ENCODE results near the gene PIK3CA.
"Not testable (repeated sequence)": the region's sequence is repeated elsewhere in the genome, so short reads cannot be mapped to it uniquely, and the experiment has no call there.

Gene PIK3CA

DNA sequence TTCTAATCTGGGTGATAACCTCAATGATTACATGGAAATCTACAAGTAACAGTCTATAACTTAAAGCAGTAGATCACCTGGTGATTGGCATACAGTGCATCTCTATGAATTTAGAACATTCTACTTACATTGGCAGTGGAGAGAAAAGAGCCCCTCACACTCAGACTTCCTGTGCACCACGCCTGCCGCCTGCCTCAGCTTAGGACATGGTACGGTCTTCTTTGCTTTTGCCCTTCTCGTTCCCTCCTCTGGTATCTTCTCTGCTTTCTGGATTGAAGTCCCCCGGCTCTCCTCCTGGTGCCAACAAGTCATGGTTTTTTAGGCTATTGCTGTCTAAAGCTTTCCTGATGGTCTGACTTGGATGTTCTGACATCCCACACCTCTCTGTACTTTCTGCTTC lies 110.7 kb downstream of the PIK3CA start:
- H3K79me2 ChIP-seq (ENCODE audit: insufficient read depth, low read length) = no peaks in the 10 kb centered on the region

GRCh38 chr3:179259959-179260756 lies 112.0 kb downstream of the PIK3CA start:
- not testable (repeated sequence) for DNase-seq; H2AFZ ChIP-seq (ENCODE audit: low read depth, low read length); H4K20me1 ChIP-seq (ENCODE audit: insufficient read depth, low read length); H3K4me3 ChIP-seq (ENCODE audit: low read depth in 1 of 2, low read length in 2 of 2); H3K27me3 ChIP-seq (ENCODE audit: insufficient read depth, low read length, poor library complexity); H3K79me2 ChIP-seq (ENCODE audit: insufficient read depth, low read length); H3K9me3 ChIP-seq (ENCODE audit: insufficient read depth, low read length, severe bottlenecking); H3K27ac ChIP-seq (ENCODE audit: low read length); H3K4me2 ChIP-seq (ENCODE audit: insufficient read depth, low read length); H3K4me1 ChIP-seq (ENCODE audit: insufficient read depth, low read length); H3K9ac ChIP-seq (ENCODE audit: low read depth, low read length); H3K36me3 ChIP-seq (ENCODE audit: insufficient read depth, low read length); ATAC-seq (ENCODE audit: insufficient read depth, low read depth)

More for the DNA sequence above, 110.7 kb downstream of the PIK3CA start:
- H3K4me2 ChIP-seq (ENCODE audit: insufficient read depth, low read length) = no peak overlapping the region
- DNase-seq (no peak), ATAC-seq (ENCODE audit: insufficient read depth, low read depth) (peak; percentile 27; the same call in 1 of the 3 replicates)
- TF ChIP-seq EZH2 (IDR thresholded peaks at IDR 0.05; ENCODE audit: borderline replicate concordance, low read depth, low read length, severe bottlenecking) = no peak
- TF ChIP-seq, protein P1, sequence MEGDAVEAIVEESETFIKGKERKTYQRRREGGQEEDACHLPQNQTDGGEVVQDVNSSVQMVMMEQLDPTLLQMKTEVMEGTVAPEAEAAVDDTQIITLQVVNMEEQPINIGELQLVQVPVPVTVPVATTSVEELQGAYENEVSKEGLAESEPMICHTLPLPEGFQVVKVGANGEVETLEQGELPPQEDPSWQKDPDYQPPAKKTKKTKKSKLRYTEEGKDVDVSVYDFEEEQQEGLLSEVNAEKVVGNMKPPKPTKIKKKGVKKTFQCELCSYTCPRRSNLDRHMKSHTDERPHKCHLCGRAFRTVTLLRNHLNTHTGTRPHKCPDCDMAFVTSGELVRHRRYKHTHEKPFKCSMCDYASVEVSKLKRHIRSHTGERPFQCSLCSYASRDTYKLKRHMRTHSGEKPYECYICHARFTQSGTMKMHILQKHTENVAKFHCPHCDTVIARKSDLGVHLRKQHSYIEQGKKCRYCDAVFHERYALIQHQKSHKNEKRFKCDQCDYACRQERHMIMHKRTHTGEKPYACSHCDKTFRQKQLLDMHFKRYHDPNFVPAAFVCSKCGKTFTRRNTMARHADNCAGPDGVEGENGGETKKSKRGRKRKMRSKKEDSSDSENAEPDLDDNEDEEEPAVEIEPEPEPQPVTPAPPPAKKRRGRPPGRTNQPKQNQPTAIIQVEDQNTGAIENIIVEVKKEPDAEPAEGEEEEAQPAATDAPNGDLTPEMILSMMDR (IDR thresholded peaks at IDR 0.05; ENCODE audit: borderline replicate concordance, extremely low read depth, low read length, poor library complexity, severe bottlenecking) = no peak
- H2AFZ ChIP-seq (ENCODE audit: low read depth, low read length) = no peak overlapping the region
- no peaks in the 10 kb centered on the region for H3K4me1 ChIP-seq (ENCODE audit: insufficient read depth, low read length)
- no peaks in the 10 kb centered on the region for H3K27me3 ChIP-seq (ENCODE audit: insufficient read depth, low read length, poor library complexity)
- H3K36me3 ChIP-seq (ENCODE audit: insufficient read depth, low read length) = no peaks in the 10 kb centered on the region
- H4K20me1 ChIP-seq (ENCODE audit: insufficient read depth, low read length) = no peaks in the 10 kb centered on the region
- no peak overlapping the region for H3K4me3 ChIP-seq (ENCODE audit: low read depth in 1 of 2, low read length in 2 of 2)
- no peaks in the 10 kb centered on the region for H3K9me3 ChIP-seq (ENCODE audit: insufficient read depth, low read length, severe bottlenecking)
- no peak overlapping the region for H3K27ac ChIP-seq (ENCODE audit: low read length)
- no peak overlapping the region for H3K9ac ChIP-seq (ENCODE audit: low read depth, low read length)

GRCh38 chr3:179260949-179261765 lies 113.0 kb downstream of the PIK3CA start:
- Histone ChIP-seq H3K9ac (ENCODE audit: low read depth, low read length) (no peak overlapping the region), H3K4me3 (ENCODE audit: low read depth in 1 of 2, low read length in 2 of 2) (no peak overlapping the region), H3K27ac (ENCODE audit: low read length) (no peak overlapping the region), H3K79me2 (ENCODE audit: insufficient read depth, low read length) (no peaks in the 10 kb centered on the region), H3K9me3 (ENCODE audit: insufficient read depth, low read length, severe bottlenecking) (no peaks in the 10 kb centered on the region), H3K4me1 (ENCODE audit: insufficient read depth, low read length) (no peaks in the 10 kb centered on the region), H3K27me3 (ENCODE audit: insufficient read depth, low read length, poor library complexity) (peaks cover 4% of the 10 kb centered on the region), H4K20me1 (ENCODE audit: insufficient read depth, low read length) (no peaks in the 10 kb centered on the region), H3K36me3 (ENCODE audit: insufficient read depth, low read length) (no peaks in the 10 kb centered on the region), H3K4me2 (ENCODE audit: insufficient read depth, low read length) (no peak overlapping the region), H2AFZ (ENCODE audit: low read depth, low read length) (no peak overlapping the region)
- DNase-seq (peak; percentile 15), ATAC-seq (ENCODE audit: insufficient read depth, low read depth) (peak; percentile 64)
- no peak for TF ChIP-seq EZH2 (IDR thresholded peaks at IDR 0.05; ENCODE audit: borderline replicate concordance, low read depth, low read length, severe bottlenecking)
- TF ChIP-seq, protein P1 (IDR thresholded peaks at IDR 0.05; ENCODE audit: borderline replicate concordance, extremely low read depth, low read length, poor library complexity, severe bottlenecking) = no peak

DNA sequence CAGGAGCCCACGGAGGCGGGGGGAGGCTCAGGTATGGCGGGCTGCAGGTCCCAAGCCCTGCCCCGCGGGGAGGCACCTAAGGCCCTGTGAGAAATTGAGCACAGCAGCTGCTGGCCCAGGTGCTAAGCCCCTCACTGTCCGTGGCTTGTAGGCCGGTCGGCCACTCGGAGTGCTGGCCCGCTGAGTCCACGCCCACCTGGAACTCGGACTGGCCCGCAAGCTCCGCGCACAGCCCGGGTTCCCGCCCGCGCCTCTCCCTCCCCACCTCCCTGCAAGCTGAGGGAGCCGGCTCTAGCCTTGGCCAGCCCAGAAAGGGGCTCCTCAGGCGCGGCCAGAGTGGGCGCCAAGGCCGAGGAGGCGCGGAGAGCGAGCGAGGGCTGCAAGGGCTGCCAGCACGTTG lies 115.0 kb downstream of the PIK3CA start:
- ATAC-seq (ENCODE audit: insufficient read depth, low read depth) (no peak), DNase-seq (no peak)
- H3K9ac ChIP-seq (ENCODE audit: low read depth, low read length) = no peak overlapping the region
- H3K4me2 ChIP-seq (ENCODE audit: insufficient read depth, low read length) = no peak overlapping the region
- no peaks in the 10 kb centered on the region for H3K79me2 ChIP-seq (ENCODE audit: insufficient read depth, low read length)
- no peak overlapping the region for H3K4me3 ChIP-seq (ENCODE audit: low read depth in 1 of 2, low read length in 2 of 2)
- peaks cover 4% of the 10 kb centered on the region for H3K27me3 ChIP-seq (ENCODE audit: insufficient read depth, low read length, poor library complexity)
- no peak overlapping the region for H3K27ac ChIP-seq (ENCODE audit: low read length)
- no peaks in the 10 kb centered on the region for H3K9me3 ChIP-seq (ENCODE audit: insufficient read depth, low read length, severe bottlenecking)
- no peaks in the 10 kb centered on the region for H3K36me3 ChIP-seq (ENCODE audit: insufficient read depth, low read length)
- no peak overlapping the region for H2AFZ ChIP-seq (ENCODE audit: low read depth, low read length)
- H3K4me1 ChIP-seq (ENCODE audit: insufficient read depth, low read length) = no peaks in the 10 kb centered on the region
- TF ChIP-seq, protein P1 (IDR thresholded peaks at IDR 0.05; ENCODE audit: borderline replicate concordance, extremely low read depth, low read length, poor library complexity, severe bottlenecking) = no peak
- no peak for TF ChIP-seq EZH2 (IDR thresholded peaks at IDR 0.05; ENCODE audit: borderline replicate concordance, low read depth, low read length, severe bottlenecking)
- H4K20me1 ChIP-seq (ENCODE audit: insufficient read depth, low read length) = no peaks in the 10 kb centered on the region

Data from DND-41 (cell line).